ENCODE data around the gene AIFM3.
"Not testable (repeated sequence)": the region's sequence is repeated elsewhere in the genome, so short reads cannot be mapped to it uniquely, and the experiment has no call there.

Gene AIFM3, protein sequence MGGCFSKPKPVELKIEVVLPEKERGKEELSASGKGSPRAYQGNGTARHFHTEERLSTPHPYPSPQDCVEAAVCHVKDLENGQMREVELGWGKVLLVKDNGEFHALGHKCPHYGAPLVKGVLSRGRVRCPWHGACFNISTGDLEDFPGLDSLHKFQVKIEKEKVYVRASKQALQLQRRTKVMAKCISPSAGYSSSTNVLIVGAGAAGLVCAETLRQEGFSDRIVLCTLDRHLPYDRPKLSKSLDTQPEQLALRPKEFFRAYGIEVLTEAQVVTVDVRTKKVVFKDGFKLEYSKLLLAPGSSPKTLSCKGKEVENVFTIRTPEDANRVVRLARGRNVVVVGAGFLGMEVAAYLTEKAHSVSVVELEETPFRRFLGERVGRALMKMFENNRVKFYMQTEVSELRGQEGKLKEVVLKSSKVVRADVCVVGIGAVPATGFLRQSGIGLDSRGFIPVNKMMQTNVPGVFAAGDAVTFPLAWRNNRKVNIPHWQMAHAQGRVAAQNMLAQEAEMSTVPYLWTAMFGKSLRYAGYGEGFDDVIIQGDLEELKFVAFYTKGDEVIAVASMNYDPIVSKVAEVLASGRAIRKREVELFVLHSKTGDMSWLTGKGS

GRCh38 chr22:20966883-20967696 is at the start of gene AIFM3:
Gene AIFM3, plus strand, starts transcription at chr22:20967255. Its CDS starts 690 bp downstream, at chr22:20967945.
- no peak for DNase-seq (ENCODE audit: low spot score)

DNA sequence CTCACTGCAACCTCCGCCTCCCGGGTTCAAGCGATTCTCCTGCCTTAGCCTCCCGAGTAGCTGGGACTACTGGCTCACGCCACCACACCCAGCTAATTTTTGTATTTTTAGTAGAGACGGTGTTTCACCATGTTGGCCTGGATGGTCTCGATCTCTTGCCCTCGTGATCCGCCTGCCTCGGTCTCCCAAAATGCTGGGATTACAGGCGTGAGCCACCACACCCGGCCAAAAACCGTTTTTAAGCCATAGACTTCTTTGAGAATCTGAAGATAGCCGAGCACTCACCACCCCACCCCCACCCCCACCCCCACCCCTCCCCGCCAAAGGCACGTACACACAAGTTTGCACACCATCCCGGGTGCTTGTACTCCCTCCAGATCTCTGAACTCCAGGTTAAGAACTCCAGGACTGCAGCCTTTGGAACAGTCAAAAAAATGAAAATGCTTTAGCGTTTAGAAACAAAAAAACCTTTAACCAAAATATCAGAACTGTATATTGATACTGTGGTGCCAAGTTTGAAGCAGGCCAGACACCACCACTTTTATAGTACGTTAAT is 48.3 kb upstream of the AIFM3 start:
- no peak for DNase-seq (ENCODE audit: low spot score)

- DNase-seq (ENCODE audit: low spot score) = no peak
Measured at GRCh38 chr22:20919718-20920117, 47.3 kb upstream of the AIFM3 start.

GRCh38 chr22:20920881-20921203 is 46.2 kb upstream of the AIFM3 start:
- DNase-seq (ENCODE audit: low spot score) = no peak

DNA sequence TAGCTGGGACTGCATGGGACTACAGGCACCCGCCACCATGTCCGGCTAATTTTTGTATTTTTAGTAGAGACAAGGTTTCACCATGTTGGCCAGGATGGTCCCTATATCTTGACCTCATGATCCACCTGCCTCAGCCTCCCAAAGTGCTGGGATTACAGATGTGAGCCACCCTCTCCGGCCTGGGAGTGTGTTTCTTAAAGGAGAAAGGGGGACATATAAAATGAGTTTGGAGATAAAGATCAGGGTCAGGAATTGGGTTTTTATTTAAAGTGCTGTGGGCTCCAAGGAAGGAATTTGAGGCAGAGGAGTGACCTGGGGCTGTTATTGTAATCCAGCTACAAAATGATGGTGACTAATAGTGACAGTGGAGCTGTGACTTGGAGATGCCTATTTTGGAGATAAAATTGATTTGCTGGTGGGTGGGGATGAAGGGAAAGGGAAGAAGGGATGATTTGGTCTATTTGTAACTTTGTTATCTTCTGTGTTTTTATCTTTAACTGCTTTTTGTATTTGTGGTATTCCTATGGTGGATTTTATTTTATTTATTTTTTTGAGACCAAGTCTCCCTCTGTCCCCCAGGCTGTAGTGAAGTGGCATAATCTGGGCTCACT is 44.8 kb upstream of the AIFM3 start:
- no peak for DNase-seq (ENCODE audit: low spot score)

DNA sequence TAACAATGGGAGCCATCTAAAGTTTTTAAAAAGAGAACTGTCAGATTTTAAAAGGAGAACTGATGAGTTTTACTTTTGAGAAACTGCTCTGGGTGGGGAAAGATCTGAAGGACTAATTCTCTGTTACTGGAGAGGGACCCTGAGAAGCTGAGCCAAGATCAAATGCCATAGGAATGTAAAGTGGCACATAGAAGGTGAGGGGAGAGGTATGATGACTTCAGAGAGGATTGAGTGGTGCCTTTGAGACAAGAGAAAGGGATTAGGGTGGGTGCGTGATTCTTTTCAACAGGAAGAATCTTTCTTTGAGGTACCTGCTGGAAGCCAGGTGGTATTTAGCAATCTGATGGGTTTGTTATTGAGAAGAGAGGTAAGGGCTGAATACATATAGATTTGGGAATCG is 40.8 kb upstream of the AIFM3 start:
- no peak for DNase-seq (ENCODE audit: low spot score)

GRCh38 chr22:20927940-20928572 is 39.0 kb upstream of the AIFM3 start:
- no peak for DNase-seq (ENCODE audit: low spot score)

GRCh38 chr22:20928573-20928967 is 38.5 kb upstream of the AIFM3 start:
- no peak for DNase-seq (ENCODE audit: low spot score)

DNA sequence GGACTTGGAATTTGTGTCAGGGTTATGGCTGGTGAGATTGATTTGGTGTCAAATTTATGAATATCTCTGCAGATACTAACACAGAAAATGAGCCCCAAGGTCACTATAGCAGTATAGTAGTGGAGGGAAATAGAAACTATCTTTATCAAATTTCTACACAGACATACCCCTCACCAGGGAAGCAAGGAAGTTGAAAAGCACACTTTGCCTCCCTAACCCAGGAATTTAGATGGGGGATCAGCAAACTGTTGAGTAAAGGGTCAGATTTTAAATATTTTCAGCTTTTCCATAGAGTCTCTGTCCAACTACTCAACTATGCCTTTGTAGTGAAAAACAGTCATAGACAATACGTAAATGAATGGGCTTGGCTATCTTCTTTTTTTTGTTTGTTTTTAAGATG is 37.1 kb upstream of the AIFM3 start:
- no peak for DNase-seq (ENCODE audit: low spot score)

GRCh38 chr22:20930435-20930834 is 36.6 kb upstream of the AIFM3 start:
- not testable (repeated sequence) for DNase-seq (ENCODE audit: low spot score)

DNA sequence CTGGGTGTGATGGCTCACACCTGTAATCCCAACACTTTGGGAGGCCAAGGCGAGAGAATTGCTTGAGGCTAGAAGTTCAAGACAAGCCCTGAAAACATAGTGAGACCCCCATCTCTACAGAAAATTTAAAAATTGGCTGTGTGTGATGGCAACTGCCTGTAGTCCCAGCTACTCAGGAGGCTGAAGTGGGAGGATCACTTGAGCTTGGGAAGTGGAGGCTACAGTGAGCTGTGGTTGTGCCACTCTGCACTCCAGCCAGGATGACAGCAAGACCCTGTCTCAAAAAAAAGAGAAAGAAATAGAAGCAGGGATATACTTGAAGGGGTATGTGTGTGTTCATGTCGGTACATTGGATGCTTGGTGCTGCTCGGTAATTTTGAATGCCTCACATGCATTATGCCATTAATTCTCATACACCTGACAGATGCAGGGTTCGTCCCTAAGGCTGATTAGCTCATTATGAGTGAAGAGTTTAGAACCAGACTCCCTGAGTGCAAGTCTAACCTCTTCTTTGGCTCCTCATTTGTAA is 35.9 kb upstream of the AIFM3 start:
- no peak for DNase-seq (ENCODE audit: low spot score)

GRCh38 chr22:20933910-20934309 is 33.1 kb upstream of the AIFM3 start:
- no peak for DNase-seq (ENCODE audit: low spot score)

- DNase-seq (ENCODE audit: low spot score) = not testable (repeated sequence)
Measured at GRCh38 chr22:20935049-20935448, 32.0 kb upstream of the AIFM3 start.

- not testable (repeated sequence) for DNase-seq (ENCODE audit: low spot score)
Measured at GRCh38 chr22:20935780-20936539, 31.1 kb upstream of the AIFM3 start.

- no peak for DNase-seq (ENCODE audit: low spot score)
Measured at GRCh38 chr22:20937031-20937793, 29.8 kb upstream of the AIFM3 start.

DNA sequence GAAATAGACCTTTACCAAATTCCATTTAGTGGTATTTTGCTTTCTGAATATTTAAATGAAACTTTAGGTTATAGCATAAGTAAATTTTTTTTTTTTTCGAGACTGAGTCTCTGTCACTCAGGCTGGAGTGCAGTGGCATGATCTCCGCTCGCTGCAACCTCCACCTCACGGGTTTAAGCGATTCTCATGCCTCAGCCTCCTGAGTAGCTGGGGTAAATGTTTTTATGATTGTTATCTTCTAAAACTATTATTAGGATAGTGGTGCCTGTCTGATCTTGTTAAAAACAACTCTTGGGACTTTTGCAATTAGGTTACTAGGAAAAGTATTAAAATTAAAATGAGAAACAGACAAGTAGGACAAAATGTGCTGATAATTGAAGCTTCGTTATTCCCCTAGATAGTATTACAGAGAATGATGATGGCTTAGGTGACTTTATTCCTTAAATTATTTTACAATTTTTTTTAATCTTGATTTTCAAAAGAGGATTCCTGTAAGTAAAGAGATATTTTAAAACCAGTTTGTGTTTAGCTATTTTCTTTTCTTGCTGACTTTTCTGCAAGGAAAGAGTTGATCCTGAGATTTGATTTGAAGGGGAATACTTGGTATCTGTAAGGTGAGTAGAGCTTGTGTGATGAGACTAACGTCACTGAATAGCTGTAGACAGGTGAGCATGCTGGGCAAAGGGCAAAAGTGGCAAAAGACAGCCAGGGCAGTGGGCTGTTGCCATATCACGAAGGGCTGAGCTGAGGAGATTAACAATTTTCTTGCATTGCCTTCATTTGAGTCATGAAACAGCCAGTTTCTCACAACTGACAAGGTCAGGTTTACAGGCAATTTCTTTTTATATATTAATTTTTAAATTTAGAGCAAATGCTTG is 29.0 kb upstream of the AIFM3 start:
- no peak for DNase-seq (ENCODE audit: low spot score)

GRCh38 chr22:20939457-20940185 is 27.4 kb upstream of the AIFM3 start:
- not testable (repeated sequence) for DNase-seq (ENCODE audit: low spot score)

DNA sequence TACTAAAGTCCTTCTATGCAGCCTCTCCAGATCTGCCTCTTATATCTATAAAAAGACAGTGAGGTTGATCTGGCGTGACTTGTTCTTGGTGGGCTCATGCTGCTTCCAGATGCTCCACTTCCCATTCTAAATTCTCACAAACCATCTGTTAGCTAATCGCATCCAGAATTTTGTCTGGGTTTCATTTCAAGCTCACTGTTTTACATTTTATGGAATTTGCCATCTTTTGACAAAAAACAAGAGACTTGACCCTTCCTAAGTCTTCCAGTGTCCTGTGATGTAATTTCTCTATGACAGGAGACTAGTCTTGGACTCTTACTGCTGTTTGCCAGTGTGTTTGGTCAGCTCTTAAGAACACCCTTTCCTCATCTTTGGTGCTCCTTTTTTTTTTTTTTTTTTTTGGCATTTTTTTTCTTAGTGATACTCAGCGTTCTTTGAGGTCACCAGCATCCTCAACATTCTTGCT is 26.8 kb upstream of the AIFM3 start:
- no peak for DNase-seq (ENCODE audit: low spot score)
